Stimulated activated CD8-positive, alpha-beta memory T cell treated with anti-CD3 and anti-CD28 coated beads, Interleukin-7, amount 100 ng/mL, for 48 hours (primary cell): ENCODE measurements around the gene UXT.
"Not testable (repeated sequence)": the region's sequence is repeated elsewhere in the genome, so short reads cannot be mapped to it uniquely, and the experiment has no call there.

Source experiments
- DNase-seq, 2 donors: peaks; one replicate each; pipeline ENCODE4 v3.0.0-alpha.2; 2020; ENCODE audit warnings: low read depth in 1 of 2; ENCODE audit errors: extremely low read depth in 1 of 2

UXT gene

DNA sequence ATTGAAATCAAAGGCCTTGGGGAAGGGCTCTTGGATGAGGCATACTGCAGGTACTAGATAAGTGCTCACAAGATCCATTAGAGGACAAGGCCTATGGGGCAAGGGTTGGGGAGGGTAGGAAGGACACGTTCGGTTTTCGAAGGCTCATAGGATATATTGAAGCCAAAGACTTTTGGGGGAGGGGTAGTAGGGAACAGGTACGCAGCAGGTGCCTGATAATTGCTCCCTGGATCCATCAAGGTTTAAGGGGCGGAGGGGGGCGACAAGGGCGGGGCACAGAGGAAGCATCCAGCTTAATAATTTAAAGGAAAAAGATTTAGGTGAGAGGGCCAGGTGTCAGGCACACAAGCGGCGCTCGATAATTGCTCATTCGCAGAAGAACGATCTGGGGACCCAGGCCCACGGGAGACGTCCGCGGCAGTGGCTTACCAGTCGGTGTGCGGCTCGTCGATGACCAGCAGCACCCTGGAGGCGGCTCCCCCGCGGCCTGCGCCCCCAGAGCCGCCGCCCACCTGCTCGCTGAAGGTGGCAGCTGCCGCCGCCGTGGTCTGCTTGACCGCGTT, 40.0 kb downstream of the UXT start:
- no peak for DNase-seq

DNA sequence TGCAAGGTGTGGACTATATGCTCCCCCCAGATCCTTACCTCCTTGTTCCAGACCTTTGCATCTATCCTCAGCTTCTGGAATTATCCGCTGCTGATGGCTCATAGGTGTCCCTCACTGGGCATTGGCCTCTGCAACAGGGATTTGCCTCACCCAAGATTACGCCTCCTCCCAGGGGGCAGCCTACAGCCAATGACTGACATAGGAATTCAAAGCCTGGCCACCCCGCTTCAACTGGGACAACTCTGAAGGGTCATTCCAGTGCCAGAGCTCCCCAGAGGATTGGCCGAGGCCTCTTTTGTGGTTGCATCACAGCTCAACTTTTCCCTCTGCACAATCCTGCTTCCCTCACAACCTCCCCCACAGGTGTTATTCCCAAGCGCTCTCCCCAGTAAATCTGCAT, 44.4 kb downstream of the UXT start:
- no peak for DNase-seq

DNA sequence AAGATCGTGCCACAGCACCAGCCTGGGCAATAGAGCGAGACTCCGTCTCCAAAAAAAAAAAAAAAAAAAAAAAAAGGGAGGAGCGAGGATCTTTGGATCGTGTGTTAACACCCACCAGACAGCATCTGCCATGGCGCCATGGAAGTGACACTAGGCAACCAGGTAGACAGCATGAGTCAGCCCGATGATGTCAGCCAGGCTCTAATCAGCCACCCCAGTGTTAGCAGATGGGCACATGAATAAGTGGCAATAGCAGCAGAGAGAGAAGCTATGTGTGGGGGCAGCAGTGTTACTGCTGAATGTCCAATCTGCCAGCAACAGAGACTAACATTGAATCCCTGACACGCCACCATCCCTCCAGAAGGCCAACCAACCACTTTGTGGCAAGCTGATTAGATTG, 45.9 kb downstream of the UXT start:
- DNase-seq = no peak

DNA sequence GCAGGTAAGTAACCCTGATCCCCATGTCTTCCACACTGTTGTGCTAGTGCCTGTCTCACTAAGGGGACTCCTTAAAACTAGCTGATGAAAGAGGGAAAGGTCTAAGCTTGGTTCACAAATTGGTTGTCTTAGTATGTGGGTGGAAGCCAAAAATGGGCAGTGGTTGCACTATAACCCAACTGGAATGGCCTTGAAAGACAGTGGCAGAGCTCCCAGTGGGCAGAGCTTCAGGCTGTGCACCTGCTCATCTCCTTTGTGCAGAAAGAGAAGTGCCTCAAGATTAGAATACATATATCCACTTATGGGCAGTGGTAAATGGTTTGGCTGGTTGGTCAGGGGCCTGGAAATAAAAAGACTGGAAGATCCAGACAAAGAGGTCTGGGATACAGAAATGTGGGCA, 46.6 kb downstream of the UXT start:
- DNase-seq = no peak

DNA sequence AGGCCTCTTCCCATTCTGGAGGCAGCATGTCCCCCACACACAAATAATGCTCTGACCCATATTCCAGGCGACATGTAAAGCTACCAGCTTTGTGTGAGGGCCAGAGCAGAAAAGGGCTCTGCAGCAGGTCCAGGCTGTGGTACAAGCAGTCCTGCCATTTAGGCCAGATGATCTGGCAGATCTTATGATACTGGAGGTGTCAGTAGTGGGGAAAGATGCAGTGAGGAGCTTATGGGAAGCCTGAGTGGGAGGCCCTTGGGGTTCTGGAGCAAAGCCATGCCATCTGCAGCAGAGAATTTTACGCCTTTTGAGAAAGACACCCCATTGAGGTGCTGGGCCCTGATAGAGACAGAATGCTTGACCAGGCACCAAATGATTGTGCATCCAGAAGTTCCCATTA, 47.1 kb downstream of the UXT start:
- no peak for DNase-seq

DNA sequence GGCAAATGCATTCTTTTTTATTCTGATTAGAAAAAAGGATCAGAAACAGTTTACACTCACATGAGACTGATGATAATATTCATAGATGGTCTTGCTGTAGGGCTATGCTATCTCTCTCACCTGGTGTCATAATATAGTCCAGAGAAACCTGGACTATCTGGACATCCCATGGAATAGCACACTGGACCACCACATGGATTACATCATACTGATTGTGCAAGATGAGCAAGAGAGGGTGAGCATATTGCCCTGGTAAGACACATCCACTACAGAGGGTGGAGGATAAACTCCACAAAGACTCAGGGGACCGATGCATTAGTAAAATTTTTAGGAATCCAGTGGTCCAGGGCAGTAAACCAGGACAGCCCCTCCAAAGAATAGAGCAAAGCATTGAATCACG, 47.5 kb downstream of the UXT start:
- no peak for DNase-seq

DNA sequence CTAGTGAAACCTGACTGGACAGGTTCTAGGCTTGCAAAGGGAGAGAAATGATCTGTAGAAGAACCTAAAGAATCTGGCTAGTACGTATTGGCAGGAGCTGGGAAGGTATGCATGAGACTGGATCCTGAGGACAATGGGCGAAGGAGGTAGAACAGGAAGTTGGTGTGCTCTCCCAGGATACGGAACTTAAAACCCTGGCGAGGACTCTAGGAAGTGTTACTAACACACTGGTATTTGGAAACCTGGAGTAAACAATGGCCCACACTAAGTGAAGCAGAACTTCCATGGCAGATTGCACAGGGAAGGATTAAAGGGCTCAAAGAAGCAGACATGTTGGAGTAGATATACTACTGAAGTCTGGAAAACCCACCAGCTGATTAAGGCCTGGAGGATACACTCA, 48.5 kb downstream of the UXT start:
- DNase-seq = no peak

DNA sequence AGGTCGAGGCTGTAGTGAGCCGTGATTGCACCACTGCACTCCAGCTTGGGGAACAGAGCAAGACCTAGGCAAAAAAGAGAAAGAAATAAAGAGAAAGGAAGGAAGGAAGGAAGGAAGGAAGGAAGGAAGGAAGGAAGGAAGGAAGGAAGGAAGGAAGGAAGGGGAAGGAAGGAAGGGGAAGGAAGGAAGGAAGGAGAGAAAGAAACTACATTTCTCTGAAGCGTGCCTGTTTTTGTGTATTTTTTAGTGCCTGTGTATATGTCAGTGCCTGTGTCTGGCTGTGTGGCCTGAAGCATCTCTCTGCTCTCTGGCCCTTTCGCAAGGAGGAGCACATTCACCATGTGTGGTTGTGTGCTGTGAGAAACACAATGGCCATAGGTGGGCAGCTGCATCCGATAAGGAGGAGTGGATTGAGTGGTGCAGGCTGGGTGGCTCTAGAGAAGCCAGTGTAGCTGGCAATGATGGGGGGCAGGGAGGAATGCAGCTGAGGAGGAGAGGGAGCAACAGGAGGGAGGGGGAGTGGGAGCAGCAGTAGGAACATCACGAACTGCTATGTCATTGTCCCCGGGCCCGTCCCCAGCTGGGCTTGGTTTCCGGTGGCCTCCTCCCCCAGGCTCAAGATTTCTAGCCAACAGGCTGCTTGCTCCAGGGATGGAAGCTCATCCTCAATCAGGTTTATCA, 50.7 kb downstream of the UXT start:
- DNase-seq = no peak

DNA sequence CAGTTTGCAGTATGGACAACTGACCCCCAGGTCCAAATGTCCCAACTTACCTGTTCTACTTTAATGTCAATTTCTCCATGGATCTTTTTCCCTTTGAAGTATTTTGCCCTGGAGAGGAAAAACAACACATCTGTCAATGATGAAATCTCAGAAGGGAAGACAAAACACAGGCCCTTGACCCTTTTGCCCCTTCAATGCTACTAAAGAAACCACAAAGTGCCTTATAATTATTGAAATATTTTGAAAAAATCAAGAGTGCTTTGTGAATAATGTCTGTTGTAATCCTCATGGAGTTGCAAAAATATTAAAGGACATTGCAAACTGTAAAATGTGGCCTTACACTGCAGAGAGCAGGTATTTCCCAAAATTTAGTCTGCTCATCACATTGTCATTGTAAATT, 51.9 kb downstream of the UXT start:
- no peak for DNase-seq

DNA sequence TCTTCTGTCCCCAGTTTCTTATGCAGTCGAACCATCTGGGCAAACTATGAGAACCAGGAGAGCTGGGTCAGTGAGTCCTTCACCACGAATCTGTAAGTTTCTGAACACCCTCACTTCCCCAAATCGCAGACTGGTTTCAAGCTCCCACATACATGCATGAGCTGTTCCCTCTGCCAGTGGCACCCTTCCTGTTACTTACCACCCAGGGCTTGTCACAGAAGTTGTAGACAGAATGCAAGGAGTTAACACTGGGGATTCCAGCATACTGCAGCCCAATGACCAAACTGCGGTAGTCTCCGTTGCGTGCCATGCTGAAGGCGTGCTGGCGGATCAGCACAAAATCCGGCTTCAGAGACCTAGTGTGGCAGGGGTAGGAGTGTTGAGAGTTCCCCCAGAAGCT, 54.0 kb downstream of the UXT start:
- no peak for DNase-seq

DNA sequence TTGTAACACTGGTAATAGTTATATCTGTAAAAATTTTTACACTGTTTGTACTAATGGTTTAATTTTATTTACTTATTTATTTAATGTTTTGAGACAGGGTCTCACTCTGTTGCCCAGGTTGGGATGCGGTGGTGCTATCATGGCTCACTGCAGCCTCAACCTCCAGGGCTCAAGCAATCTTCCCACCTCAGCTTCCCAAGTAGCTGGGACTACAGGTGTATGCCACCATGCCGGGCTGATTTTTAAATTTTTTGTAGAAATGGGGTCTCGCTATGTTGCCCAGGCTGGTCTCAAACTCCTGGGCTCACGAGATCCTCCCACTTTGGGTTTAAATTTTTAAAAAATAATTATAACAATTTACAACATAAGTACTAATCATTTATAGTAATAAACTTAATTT, 55.9 kb downstream of the UXT start:
- not testable (repeated sequence) for DNase-seq
